GM20000 (cell line): ENCODE results near the gene GPSM1.

Experiments
- DNase-seq: peaks from one replicate; pipeline ENCODE4 v3.0.0; 2012; ENCODE audit warnings: low spot score
- TF ChIP-seq, protein P1 (sequence below): IDR thresholded peaks from 2 replicates; pipeline ENCODE4 v1.5.1; 2012; ENCODE audit warnings: mild to moderate bottlenecking, control low read depth; ENCODE audit errors: extremely low read depth, missing control alignments

Gene GPSM1

GRCh38 chr9:136292026-136292538 lies 35.3 kb upstream of the GPSM1 start:
- no peak for DNase-seq
- TF ChIP-seq, protein P1, sequence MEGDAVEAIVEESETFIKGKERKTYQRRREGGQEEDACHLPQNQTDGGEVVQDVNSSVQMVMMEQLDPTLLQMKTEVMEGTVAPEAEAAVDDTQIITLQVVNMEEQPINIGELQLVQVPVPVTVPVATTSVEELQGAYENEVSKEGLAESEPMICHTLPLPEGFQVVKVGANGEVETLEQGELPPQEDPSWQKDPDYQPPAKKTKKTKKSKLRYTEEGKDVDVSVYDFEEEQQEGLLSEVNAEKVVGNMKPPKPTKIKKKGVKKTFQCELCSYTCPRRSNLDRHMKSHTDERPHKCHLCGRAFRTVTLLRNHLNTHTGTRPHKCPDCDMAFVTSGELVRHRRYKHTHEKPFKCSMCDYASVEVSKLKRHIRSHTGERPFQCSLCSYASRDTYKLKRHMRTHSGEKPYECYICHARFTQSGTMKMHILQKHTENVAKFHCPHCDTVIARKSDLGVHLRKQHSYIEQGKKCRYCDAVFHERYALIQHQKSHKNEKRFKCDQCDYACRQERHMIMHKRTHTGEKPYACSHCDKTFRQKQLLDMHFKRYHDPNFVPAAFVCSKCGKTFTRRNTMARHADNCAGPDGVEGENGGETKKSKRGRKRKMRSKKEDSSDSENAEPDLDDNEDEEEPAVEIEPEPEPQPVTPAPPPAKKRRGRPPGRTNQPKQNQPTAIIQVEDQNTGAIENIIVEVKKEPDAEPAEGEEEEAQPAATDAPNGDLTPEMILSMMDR, result no peak

DNA sequence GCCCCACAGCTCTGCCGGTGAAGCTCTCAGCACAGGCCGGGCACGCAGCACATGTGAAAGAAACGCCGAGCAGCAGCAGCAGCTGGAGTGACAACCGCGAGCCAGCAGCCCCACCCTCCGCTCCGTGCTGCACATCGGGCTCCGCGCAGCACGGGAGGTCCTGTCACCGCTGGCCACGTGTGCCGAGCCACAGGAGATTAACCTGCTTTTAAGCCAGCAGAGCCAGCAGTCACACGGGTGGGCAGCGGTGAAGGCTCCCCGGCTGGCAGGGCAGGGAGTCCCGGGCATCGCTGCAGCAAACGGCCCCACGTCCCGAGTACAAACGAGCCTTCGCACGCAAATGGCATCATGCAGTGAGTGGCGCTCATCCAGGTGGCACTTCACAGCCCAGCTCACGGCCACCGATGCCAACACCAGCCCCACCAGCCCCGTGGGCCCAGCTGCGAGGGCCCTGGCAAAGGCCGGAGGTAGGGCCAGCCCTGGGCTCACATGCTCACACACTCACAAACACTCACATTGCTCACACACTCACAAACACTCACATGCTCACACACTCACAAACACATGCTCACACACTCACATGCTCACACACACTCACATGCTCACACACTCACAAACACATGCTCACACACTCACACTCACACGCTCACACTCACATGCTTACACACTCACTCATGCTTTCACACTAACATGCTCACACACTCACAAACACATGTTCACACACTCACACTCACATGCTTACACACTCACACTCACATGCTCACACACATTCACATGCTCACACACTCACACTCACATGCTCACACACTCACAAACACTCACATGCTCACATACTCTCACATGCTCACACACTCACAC lies 34.5 kb upstream of the GPSM1 start:
- DNase-seq, result no peak
- TF ChIP-seq, protein P1, result no peak

- TF ChIP-seq, protein P1, result no peak
- DNase-seq, result no peak
Observed at GRCh38 chr9:136293476-136294077, 33.8 kb upstream of the GPSM1 start.

DNA sequence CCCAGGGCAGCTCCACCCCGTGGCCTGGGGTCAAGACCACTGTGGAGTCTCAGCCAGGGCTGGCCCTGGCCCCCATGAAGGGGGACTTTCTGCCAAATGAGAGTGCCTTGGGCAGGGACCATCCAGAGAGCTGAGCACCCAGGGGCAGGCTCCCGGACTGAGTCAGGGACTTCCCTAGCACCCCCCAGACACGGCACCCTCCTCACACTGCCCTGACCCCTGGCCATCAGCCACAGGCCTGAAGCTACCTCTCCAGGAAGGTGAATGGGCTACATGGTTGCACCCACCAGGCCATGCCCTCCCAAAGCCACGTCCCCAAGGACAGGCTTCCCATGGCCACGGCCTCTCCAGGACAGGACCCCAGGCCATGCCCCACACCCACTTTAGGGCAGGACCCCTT lies 32.9 kb upstream of the GPSM1 start:
- no peak for DNase-seq
- TF ChIP-seq, protein P1, result no peak

DNA sequence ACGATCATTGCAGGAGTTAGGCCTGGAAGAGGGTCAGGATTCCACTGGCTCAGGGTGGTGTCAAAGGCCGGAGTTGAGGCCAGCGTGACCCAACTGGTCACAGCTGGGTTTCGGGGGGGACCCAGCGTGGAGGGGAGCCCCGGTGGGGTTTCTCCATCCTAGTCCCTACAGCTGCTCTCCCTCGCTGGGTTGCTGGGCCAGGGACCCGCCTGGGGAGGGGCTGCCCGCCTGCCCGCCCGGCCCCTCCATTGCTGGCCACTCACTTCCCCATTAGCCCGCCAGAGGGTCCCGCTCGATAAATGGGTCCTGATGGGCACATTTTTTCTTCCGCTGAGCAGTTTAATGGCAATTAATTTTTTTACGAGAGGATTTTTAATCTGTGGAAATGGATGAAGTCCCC lies 32.3 kb upstream of the GPSM1 start:
- DNase-seq, result no peak
- TF ChIP-seq, protein P1, result no peak

DNA sequence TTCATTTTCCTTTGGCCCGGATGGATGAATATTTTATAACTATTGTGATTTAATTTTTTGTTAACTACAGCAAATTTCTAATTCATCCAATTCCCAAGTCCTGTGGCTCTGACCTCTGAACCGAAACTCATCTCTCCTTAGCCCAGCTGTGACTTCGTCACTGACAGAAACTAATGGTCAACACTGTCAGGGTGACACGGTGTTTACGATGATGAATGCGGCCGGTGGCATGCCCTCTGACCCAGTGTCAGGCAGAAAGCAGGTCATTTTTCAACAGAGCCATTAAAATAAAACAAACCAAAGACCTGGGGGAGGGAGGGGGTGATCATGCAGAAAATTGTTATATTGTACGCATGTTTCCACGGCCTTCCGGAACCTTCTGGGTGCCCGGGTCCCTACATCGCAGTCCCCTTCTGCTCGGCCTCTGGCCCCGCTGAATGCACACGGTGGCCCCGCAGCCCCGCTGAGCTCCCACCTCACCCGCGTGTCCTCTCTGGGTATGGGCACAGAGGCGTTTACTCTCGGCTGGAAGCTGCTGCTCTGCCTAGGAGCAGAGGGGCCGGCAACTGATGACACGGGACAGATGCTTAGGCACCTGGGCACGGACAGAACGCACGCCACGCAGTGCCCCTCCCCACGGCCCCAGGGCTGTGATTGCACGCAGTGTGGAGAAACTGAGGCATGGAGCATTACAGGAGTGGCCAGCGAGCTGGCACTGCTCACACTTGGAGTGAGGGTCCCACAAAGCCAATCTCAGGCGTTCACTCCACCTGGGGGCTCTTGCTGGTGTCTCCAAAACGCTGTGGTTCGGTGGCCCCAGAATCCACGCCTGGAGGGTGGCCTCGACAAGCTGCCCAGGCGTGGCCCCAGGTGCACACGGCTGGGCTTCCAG lies 31.6 kb upstream of the GPSM1 start:
- DNase-seq, result no peak
- TF ChIP-seq, protein P1, result no peak
